22Rv1 (cell line): Measurements from ENCODE around the gene PAM16.

ENCODE experiments used
- CTCF ChIP-seq: fragments of 450-650 bp; IDR thresholded peaks from 2 replicates; pipeline ENCODE4 v1.5.1; 2017; ENCODE audit warnings: mild to moderate bottlenecking
- ZFX ChIP-seq: fragments of 450-650 bp; IDR thresholded peaks from 2 replicates; pipeline ENCODE4 v1.6.1; 2017; ENCODE audit warnings: antibody characterized with exemption, borderline replicate concordance

- TF ChIP-seq CTCF (no peak), ZFX (no peak)
These were observed 44.5 kb downstream of the PAM16 start for GRCh38 chr16:4306470-4307214.
